Hepatocyte (in vitro differentiated cells): Measurements from ENCODE around the gene OSBP. TPM values are rescaled to one million over a fixed set of nuclear protein-coding genes. Genes with fewer than 3 reads are reported as not detected.
A peak's percentile ranks its signal among the peaks of the same experiment; 100 is the strongest.

Source experiments
- DNase-seq: peaks from one replicate; pipeline ENCODE4 v3.0.0-alpha.2; 2016; ENCODE audit warnings: low spot score
- H2AFZ ChIP-seq: fragments of 200-600 bp; sonication (generic); 2 replicates; pipeline ENCODE4 v1.6.0; 2016; ENCODE audit warnings: antibody characterized with exemption, mild to moderate bottlenecking
- H3K27ac ChIP-seq: fragments of 200-600 bp; sonication (generic); 2 replicates; pipeline ENCODE4 v1.5.1; 2016; ENCODE audit warnings: mild to moderate bottlenecking
- H3K27me3 ChIP-seq: fragments of 200-600 bp; sonication (generic); 2 replicates; pipeline ENCODE4 v1.6.1; 2016
- H3K36me3 ChIP-seq: fragments of 200-600 bp; sonication (generic); replicated peaks from 2 replicates; pipeline ENCODE4 v1.5.1; 2016; ENCODE audit warnings: low read depth; ENCODE audit not compliant: insufficient read depth
- H3K4me1 ChIP-seq: fragments of 200-600 bp; sonication (generic); 2 replicates; pipeline ENCODE4 v1.5.1; 2016; ENCODE audit warnings: mild to moderate bottlenecking, moderate library complexity; ENCODE audit not compliant: insufficient read depth
- H3K4me2 ChIP-seq: fragments of 200-600 bp; sonication (generic); 2 replicates; pipeline ENCODE4 v1.6.0; 2016
- H3K4me3 ChIP-seq: fragments of 200-600 bp; sonication (generic); 2 replicates; pipeline ENCODE4 v1.5.1; 2016; ENCODE audit warnings: mild to moderate bottlenecking
- H3K79me2 ChIP-seq: fragments of 200-600 bp; sonication (generic); 2 replicates; pipeline ENCODE4 v1.6.0; 2017; ENCODE audit warnings: mild to moderate bottlenecking
- H3K9me2 ChIP-seq: fragments of 200-600 bp; sonication (generic); replicated peaks from 2 replicates; pipeline ENCODE4 v1.6.0; 2017; ENCODE audit warnings: mild to moderate bottlenecking; ENCODE audit not compliant: insufficient read depth
- H3K9me3 ChIP-seq: fragments of 200-600 bp; sonication (generic); 2 replicates; pipeline ENCODE4 v1.5.1; 2016; ENCODE audit warnings: low read depth, mild to moderate bottlenecking
- H4K20me1 ChIP-seq: fragments of 200-600 bp; sonication (generic); 2 replicates; pipeline ENCODE4 v1.6.0; 2016; ENCODE audit warnings: mild to moderate bottlenecking; ENCODE audit not compliant: insufficient read depth, poor library complexity, severe bottlenecking
- CTCF ChIP-seq: fragments of 200-600 bp; sonication (generic); IDR thresholded peaks from 2 replicates; pipeline ENCODE4 v1.5.1; 2016; ENCODE audit warnings: antibody characterized with exemption, mild to moderate bottlenecking; ENCODE audit not compliant: poor library complexity
- EZH2 ChIP-seq: fragments of 200-600 bp; sonication (generic); IDR thresholded peaks from 2 replicates; pipeline ENCODE4 v1.6.1; 2016; ENCODE audit warnings: antibody characterized with exemption, mild to moderate bottlenecking, borderline replicate concordance
- EZH2phosphoT487 ChIP-seq: fragments of 200-600 bp; sonication (generic); IDR thresholded peaks from one replicate; pipeline ENCODE4 v1.6.1; 2018; ENCODE audit warnings: antibody characterized with exemption, mild to moderate bottlenecking, low read depth, moderate library complexity; ENCODE audit not compliant: unreplicated experiment, severe bottlenecking
- WGBS: methylation state at CpG from one replicate; pipeline ENCODE4 v1.1.6; 2016; ENCODE audit warnings: low lambda C conversion rate; ENCODE audit errors: missing lambda C conversion rate; 5-methylcytosine and 5-hydroxymethylcytosine counted together
- polyA plus RNA-seq: library from polyadenylated mRNA; unstranded; fragments of >200 nt; fragmentation: Nextera tagmentation; extraction: Ambion mirVana; gene quantifications from 2 replicates; pipeline ENCODE4 v1.2.1, GENCODE V29; 2016
- total RNA-seq: library from RNA; depleted of rRNA; stranded (reverse); fragments of >200 nt; gene quantifications from 2 replicates; pipeline ENCODE4 v1.2.3, GENCODE V29; 2014

OSBP gene
- total and polyA plus RNA-seq, 2 experiments from 2014 or later, result 28.6 to 43.8 TPM

GRCh38 chr11:59611570-59612565 is 3.7 kb downstream of the OSBP start:
- H3K79me2 ChIP-seq, result peaks cover 83% of the 10 kb centered on the region
- no peak overlapping the region for H3K4me3 ChIP-seq
- 86% methylated on average over 6 of the region's 6 CpGs for WGBS

GRCh38 chr11:59610289-59610688 is 5.3 kb downstream of the OSBP start:
- Histone ChIP-seq H2AFZ (no peak overlapping the region), H3K9me2 (no peaks in the 10 kb centered on the region), H3K4me3 (no peak overlapping the region), H3K9me3 (no peaks in the 10 kb centered on the region), H3K4me1 (peaks cover 23% of the 10 kb centered on the region), H3K36me3 (no peaks in the 10 kb centered on the region), H3K79me2 (peaks cover 99% of the 10 kb centered on the region), H3K27ac (no peak overlapping the region), H3K4me2 (no peak overlapping the region), H3K27me3 (no peaks in the 10 kb centered on the region), H4K20me1 (peaks cover 46% of the 10 kb centered on the region)
- no peak for DNase-seq
- WGBS, result 93% methylated on average over 7 of the region's 7 CpGs
- TF ChIP-seq EZH2 (no peak), CTCF (no peak), EZH2phosphoT487 (no peak)

More at GRCh38 chr11:59611570-59612565, 3.7 kb downstream of the OSBP start:
- Histone ChIP-seq H3K27me3 (no peaks in the 10 kb centered on the region), H3K4me2 (peak overlapping the region; percentile 90), H2AFZ (no peak overlapping the region), H3K4me1 (peaks cover 23% of the 10 kb centered on the region), H3K9me2 (no peaks in the 10 kb centered on the region), H3K27ac (peak overlapping the region; percentile 35), H3K9me3 (no peaks in the 10 kb centered on the region), H3K36me3 (no peaks in the 10 kb centered on the region), H4K20me1 (peaks cover 38% of the 10 kb centered on the region)
- TF ChIP-seq CTCF (no peak), EZH2 (no peak), EZH2phosphoT487 (no peak)
- DNase-seq, result peak; percentile 18

- H3K9me3 ChIP-seq, result no peaks in the 10 kb centered on the region
- no peak overlapping the region for H3K4me3 ChIP-seq
- no peak overlapping the region for H3K4me2 ChIP-seq
- 98% methylated on average over 6 of the region's 6 CpGs for WGBS
- H3K27ac ChIP-seq, result no peak overlapping the region
- no peaks in the 10 kb centered on the region for H3K27me3 ChIP-seq
- peaks cover 34% of the 10 kb centered on the region for H4K20me1 ChIP-seq
- H3K4me1 ChIP-seq, result peaks cover 11% of the 10 kb centered on the region
- no peaks in the 10 kb centered on the region for H3K9me2 ChIP-seq
- no peak for DNase-seq
- TF ChIP-seq EZH2phosphoT487 (no peak), CTCF (no peak), EZH2 (no peak)
- H3K36me3 ChIP-seq, result no peaks in the 10 kb centered on the region
- H2AFZ ChIP-seq, result no peak overlapping the region
- H3K79me2 ChIP-seq, result peaks cover 95% of the 10 kb centered on the region
Observed at GRCh38 chr11:59607703-59608454, 7.7 kb downstream of the OSBP start.
